Stimulated activated CD8-positive, alpha-beta memory T cell treated with anti-CD3 and anti-CD28 coated beads, Interleukin-12 subunit alpha, Interleukin-12 subunit beta, amount 100 ng/mL, for 24 hours (primary cell): ENCODE measurements around the gene EEF1A2.

Source experiments
- DNase-seq: peaks from one replicate; pipeline ENCODE4 v3.0.0-alpha.2; 2020; ENCODE audit errors: extremely low read depth

Gene EEF1A2

DNA sequence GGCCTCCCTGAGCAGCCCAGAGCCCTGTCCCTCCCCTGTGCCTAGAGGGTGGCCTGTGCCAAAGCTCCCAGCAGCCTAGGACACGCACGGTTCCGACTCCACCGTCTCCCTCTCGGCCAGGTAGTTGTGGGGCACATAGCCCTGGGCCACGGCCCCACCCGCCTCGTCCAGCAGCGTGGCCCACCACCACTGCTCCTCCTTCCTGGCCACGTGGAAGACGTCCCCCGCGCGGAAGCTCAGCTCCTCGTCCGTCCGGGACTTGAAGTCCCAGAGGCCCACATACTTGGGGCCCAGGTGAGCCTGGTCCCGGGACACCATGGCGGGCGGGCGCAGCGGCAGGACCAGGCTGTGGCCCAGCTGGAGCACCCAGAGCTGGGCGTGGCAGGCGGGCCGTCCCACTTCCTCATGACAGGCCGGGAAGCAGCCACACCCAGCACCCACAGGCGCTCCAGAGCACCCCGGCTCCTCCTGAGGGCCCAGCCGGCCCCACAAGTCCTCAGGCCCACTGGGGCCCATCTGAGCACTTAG, 38.2 kb upstream of the EEF1A2 start, which contains the start of gene PTK6:
Gene PTK6, minus strand, starts transcription at position 380 of the 528 bp plus-strand sequence. Its CDS starts 62 bp downstream, at position 318.
- no peak for DNase-seq

DNA sequence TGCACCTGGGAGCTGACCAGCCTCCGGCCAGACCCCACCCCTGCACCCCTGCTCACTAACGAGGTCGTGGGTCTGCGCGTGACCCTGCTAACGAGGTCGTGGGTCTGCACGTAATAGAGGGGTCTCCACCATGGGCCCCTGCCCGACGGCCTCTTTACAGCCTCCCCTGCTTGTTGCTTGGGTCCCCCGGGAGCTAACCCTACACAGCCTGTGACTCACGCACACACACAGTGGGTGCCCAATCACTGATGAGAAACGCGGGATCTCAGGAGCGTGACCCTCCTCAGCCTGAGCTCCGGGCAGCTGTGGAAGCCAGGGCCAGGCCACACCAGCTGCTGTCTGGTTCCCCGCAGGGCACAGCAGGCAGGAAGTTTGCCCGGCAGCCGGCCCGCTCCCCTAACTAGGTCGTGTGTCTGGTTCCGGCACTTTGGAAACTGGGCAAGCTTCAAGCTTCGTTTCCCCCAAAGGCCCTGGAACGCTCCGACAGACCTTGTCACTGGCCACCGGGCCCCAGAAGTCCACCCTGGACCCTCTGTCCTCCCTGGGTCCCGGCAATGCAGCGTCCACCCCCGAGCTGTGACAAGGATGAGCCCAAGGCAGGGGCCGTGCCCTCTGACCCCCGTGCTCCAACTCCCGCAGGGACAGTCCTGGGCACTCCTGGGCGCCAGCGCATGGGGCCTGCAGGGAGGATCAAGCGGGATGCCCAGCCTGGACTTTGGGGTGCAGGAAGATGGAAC, 37.5 kb upstream of the EEF1A2 start:
- DNase-seq = no peak

DNA sequence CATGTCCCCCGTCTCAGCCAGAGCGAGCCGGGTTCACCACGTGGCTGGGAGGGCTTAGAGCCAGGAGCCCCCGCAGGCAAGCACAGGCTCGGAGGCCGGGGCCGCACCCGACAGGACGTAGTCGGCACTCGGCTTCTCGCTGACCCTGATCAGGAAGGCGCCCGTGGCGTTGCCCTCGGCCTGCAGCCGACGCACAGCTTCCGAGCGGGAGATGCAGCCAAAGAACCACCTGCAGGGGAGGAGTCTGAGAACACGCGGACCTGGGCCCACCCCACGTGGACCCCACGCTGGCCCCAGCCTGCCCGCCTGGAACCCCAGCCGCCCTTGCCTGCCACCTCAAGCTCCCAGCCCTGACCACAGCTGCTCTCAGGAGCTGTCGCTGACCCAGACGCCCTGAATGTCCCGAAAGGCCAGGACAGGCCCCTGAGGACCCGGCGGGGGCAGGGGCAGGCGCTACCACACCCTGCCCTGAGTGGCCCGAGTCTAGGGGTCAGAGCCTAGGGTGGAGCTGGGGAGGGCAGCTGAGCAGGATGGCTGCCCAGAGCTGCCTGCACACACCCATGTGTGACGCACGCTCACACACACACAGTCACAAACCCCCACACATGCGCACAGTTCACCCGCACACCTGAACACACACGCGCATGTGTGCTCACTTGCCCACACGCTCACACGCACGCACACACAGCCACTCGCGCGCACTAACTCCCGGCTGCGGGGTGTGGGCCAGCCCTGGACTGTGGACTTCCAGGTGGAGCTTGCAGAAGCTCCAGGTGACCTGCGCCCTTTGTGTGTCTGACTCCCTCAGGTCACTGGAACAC, 36.2 kb upstream of the EEF1A2 start:
- DNase-seq = no peak

DNA sequence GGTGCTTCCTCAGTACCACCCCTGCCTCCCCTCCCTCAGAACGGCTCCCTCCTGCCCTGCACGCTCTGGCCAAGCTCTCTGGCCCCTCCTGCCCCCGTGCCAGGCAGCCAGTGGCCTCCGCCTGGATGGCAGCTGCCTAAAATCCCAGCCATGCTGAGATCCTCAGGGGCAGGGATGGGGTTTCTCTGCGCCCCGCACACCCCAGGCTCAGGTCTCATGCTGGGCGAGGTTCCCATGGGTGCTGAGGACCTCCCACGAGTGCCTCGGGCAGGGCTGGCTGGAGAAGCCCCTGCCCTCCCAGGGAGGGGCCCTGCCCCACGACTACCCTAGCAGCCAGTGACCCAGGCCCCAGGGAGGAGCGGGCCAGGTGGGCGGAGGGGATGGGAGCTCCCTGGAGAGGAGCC, 35.5 kb upstream of the EEF1A2 start:
- DNase-seq = no peak

DNA sequence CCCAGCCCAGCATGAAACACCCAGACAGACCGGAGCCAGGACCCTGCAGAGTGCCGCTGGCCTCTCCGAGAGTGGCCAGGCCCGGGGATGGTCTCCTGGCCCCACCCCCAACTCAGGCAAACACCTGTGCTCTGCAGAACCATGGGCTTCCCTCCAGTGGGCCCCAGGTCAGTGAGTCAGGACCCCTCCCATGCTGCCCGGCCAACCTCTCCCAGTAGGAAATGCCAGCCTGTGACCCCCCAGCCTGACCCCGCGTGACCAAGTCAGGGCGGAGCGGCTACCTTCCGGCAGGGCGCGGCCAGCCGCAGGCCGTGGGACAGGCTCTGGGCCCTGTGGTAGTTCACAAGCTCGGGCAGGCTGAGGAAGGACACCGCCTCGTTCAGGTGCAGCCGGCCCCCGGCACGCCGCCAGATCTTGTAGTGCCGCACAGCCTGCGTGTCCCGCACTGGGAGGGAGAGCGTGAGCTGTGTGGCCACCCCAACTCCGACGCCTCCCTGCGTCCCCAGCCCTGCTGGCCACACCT, 35.0 kb upstream of the EEF1A2 start:
- no peak for DNase-seq

DNA sequence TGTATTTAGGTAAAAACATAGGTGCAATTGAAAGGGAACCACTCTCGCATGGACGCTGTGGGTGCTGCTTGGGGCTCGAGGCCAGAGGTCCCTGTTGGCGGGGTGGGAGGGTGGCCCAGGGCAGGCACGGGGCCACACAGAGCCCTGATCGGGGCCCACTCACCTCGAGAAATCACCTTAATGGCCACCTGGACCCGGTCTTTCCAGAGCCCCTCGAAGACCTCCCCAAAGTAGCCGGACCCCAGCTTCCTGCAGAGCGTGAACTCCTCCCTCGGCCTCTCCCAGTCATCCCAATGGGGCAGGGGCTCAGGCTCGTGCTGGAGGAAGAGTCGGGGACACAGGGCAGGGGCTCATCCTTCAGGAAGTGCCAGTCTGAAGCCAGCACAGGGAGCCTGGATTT, 34.5 kb upstream of the EEF1A2 start:
- no peak for DNase-seq

DNA sequence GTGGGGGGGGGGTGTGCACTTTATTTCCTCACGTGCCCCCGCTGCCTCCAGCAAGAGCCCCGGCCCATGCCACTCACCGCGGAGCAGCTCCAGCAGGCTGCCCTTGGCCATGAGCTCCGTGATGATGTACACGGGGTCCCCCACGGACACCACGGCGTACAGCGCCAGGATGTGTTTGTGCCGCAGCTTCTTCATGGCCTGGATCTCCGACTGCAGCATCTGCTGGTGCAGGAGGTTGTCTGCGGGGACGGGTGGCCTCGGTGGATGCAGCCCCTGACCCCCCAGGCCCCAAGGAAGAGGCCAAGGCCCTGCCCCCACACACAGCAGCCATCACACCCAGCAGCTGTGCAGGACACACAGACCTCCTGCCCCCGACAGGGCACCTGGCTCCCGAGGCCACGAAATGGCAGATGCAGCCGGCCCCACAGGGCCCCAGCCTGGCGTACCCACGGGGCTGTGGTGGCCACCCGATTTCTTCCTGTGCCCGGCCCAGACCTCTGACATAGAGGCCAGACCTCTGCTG, 33.6 kb upstream of the EEF1A2 start:
- no peak for DNase-seq

DNA sequence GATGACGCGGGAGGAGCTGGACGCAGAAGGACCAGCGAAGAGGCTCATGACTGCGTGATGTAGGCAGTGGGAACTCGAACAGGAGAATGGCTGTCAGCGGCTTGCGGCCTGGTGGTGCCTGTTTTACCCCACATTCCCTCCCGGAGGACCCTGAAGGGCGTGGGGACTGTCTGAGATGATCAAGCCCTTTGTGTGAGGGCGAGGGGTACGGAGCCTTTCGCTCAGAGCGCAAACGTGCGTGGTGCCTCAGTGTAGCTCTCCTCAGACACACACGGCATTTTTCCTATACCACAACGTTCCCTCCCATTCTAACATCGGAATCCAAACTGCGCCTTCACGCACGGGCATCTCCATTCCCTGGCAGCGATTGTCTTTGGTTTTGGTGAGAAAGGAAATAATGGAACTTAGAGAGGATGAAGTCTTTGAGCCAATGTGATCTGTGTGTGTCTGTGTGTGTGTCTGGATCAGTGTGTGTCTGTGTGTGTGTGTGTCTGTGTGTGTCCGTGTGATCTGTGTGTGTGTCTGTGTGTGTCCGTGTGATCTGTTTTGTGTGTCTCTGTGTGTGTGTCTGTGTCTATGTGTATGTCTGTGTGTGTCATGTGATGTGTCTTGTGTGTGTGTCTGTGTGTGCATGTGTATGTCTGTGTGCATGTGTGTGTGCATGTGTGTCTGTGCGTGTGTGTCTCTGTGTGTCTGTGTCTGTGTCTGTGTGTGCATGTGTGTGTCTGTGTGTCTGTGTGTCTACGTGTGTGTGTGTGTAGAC, 33.0 kb upstream of the EEF1A2 start:
- DNase-seq = no peak

DNA sequence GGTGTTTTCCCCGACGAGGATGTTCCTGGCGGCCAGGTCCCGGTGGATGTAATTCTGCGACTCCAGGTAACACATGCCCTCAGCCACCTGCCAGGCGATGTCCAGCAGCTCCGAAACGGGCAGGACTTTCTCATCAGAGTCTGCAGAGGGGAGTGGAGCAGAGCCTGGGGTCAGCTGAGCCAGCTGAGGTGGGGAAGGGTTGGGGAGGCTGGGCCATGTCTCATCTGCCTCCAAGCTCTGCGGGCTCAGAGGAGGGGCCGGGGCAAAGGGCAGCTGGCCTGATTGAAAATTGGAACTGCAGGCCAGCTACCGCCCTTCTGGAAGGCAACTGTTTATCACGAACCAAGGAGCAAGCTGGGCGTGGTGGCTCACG, 31.9 kb upstream of the EEF1A2 start:
- no peak for DNase-seq

DNA sequence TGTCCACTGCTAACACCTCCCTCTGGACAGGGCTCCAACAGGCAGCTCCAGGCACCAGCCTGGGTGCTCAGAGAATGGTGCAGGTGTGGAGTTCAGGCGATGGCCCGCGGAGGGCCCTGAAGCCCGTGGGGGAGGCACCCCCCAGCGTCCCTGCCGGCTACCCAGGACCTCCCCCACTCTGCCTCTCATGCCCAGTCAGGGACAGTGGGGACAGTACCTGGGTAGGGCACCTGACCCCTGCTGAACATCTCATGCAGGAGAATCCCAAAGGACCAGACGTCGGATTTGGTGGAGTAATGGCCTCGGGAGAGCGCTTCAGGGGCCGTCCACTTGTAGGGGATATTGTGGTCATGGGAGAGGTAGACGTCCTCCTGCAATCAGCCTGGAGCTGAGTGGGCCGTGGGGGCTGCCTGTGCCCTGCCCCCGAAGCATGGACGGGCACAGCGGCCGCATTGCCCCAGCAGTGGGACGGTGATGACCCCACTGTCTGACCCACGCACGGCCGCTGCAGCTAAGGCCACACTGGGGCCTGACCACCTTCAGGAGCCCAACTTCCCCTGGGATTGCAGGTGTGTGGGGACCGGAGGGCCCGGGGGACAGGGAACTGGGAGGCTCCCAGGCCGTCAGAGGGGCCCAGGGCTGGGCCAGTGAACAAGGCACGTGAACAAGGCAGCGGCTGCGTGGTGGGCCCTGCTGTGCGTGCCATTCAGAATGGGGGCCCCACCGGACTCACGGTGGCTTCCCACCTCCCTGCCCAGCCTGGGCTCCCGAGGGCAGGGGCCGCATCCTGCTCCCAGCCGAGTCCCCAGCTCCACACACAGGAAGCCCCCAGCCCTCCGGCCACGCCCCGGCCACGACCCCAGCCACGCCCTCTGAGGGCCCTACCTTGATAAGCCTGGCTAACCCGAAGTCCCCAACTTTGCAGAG, 31.2 kb upstream of the EEF1A2 start:
- DNase-seq = no peak

DNA sequence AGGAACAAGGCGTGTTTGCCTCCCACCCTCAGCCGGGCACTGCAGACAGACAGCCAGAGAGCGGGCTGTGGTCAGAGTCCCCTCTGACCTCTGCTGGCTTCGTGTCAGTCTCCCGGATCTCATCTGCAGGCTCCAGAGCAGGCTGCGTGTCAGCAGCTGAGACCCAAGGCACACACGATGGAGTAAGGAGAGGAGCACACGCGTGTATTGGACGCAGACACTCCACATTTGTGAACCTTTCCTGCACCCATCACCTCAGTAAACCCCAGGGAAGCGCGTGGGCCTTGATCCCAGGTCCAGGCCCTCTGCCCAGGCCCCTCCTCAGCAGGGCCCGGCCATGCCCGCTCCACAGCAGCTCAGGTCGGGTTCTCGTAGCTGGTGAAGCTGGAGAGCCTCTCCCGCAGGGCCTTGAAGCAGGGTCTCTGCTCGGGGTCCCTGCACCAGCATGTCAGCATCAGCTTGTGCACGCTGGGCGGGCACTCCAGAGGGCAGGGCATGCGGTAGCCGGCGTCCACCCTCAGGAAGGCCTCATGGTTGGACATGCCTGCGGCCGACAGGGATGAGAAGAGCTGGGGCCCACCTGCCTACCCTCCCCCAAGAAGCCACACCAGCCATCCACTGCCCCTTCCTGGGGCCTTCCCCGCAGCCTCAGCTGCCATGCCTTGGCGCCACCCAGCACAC, 30.4 kb upstream of the EEF1A2 start:
- DNase-seq = no peak

DNA sequence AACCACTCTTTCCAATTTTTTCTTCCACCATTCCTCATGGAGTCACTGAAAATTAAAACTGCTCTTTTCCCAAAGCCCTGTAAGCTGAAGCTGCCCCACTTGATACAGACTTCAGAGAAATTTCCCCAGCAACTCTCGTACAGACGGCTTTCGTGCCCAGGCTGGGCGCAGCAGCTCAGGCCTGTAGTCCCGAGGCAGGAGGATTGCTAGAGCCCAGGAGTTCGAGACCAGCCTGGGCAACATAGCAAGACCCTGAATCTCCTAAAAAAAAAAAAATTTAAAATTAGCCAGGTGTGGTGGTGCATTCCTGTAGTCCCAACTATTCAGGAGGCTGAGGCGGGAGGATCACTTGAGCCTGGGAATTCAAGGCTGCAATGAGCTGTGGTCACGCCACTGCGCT, 28.3 kb upstream of the EEF1A2 start:
- DNase-seq = no peak

DNA sequence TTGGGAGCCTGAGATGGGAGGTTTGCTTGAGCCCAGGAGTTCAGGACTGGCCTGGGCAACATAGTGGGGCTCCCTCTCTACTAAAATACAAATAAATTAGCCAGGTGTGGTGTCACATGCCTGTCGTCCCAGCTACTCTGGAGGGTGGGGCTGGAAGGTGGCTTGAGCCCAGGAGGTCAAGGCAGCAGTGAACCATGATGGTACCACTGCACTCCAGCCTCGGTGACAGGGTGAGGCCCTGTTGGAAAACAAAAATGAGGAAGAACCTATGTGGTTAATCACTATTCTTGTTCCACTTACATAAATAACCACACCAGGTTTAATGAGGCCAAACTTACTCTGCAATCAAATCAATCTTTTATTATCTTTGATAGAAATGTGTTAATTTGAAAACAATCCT, 27.1 kb upstream of the EEF1A2 start:
- no peak for DNase-seq

DNA sequence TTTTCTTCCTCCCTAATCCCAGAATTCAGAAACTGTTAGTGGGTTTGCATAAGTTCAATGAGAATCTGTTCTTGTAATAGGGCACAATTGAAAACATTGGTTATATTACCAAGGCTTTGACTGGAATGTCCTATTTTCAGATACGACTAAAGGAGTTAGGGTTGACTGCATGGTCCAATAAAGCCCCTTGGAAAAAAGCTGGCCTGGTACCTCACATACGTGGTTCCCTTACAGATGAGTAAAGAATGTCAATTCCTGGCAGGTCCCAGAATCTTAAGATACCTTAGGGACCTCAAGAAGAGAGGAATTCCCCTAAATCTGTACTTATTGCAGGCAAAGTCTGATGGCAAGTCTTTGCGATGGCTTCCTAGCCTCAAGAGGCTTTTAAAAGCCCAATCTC, 26.3 kb upstream of the EEF1A2 start:
- no peak for DNase-seq

DNA sequence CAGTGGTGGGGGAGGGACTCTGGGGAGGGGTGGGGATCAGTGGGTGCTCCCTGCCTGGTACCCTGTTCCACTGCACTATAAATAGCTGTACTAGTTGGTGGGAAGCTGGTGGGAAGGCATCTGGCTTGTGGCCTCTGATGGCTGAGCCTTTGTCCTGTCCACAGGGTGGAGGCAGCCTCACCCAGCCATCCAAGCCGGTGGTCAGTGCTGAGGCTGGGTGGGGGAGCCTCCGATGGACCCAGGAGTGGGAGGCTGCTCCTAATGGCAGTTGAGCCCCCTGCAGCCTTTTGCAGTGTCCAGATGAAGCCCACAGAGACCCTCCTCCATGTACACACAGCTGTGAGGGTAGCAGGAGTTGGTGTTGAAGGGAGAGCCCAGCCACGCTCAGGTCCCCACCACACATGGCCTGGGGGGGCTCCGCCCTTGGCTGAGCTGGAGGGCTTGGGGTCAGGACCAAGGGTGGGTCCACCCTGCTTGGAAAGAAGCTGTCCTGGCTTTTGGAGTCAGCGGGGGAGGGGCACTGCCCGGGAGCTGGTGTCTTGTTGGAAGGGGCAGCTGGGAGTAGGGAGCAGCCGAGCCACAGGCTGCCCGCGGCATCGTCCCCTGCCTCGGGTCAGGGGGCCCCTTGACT, 24.2 kb upstream of the EEF1A2 start:
- no peak for DNase-seq

DNA sequence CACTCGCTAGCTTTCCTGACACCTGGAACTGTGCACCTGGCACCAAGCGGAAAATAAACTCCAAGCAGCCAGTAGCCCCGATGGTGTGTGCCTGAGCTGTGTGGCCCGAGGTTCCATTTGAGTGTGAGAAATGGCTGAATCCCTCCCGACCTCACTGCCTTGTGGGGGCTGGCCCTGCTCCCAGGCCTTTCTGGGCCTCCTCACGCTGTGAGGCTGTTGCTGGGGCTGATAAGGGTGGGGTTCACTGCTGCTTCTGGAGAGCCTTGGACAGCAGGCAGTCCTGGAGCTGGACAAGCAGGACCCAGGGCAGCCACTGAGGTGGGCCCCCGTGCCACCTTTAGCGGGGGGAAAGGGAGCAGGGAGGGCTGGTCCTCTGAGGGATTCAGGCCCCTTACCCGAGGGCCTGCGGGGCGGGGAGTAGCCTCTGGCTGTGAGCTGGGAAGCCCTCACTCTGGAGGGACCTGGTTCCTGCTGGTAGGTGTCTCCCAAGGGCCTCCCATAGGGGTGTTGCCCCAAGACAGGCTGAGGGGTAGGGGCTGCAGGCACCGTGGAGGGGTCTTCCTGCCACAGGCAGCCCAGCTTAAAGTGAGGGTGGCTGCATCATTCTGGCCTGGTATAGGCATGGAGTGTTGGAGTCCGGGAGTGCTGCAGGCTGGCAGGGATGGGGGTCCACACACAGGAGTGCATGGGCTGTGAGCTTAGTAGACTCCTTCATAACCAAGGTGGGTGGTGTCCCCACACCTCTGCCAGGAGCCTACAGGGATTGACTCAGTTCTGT, 23.4 kb upstream of the EEF1A2 start:
- no peak for DNase-seq

DNA sequence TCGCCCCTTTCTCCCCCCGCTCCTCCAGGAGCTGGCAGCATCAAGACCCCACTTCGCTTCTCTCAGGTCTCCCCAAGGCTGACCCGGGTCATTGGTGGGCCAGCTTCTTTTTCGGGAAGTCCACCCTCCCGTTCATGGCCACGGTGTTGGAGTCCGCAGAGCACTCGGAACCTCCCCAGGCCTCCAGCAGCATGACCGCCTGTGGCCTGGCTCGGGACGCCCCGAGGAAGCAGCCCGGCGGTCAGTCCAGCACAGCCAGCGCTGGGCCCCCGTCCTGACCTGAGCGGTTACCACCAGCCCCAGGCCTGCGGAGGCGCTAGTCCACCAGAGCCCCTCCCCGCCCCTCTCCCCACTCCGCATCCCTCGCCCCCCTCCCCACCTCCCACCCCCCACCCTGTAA, 22.7 kb upstream of the EEF1A2 start:
- no peak for DNase-seq

DNA sequence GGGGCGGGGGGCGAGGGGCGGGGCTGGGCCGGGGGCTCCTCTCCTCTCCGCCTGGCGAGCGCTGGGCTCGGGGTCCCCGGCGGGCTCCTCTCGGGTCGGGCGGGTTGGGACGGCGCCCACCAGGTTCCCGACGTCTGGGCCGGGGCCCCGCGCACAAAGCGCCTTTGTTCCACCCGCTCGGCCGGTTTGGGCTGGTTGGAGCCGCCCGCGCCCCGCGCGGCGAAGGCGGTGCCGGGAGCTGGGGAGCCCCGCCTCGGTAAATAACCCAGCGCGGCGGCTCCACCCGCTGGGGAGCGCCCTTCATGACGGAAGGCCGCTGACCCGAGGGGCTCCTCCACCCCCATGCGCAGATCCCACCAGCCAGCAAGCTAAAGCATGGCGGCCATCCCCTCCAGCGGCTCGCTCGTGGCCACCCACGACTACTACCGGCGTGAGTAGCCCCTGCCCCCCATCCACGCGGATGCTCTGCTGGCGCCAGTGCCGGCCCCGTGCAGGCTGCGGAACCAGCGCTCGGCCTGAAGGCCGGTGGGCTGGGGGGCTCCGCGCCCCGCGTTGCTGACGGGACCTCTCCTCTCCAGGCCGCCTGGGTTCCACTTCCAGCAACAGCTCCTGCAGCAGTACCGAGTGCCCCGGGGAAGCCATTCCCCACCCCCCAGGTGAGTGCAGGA, 22.2 kb upstream of the EEF1A2 start:
- DNase-seq = no peak
